B cell (primary cell): Measurements from ENCODE around the gene PGM1.

Experiments
- CTCF ChIP-seq: fragments of 200-600 bp; IDR thresholded peaks from one replicate; pipeline ENCODE4 v1.8.0; 2022; ENCODE audit warnings: antibody characterized with exemption, mild to moderate bottlenecking
- EZH2 ChIP-seq: IDR thresholded peaks from 2 replicates; pipeline ENCODE4 v1.6.1; 2012; ENCODE audit warnings: borderline replicate concordance, low read depth, mild to moderate bottlenecking, moderate library complexity, low read length; ENCODE audit not compliant: insufficient read depth, poor library complexity, severe bottlenecking

DNA sequence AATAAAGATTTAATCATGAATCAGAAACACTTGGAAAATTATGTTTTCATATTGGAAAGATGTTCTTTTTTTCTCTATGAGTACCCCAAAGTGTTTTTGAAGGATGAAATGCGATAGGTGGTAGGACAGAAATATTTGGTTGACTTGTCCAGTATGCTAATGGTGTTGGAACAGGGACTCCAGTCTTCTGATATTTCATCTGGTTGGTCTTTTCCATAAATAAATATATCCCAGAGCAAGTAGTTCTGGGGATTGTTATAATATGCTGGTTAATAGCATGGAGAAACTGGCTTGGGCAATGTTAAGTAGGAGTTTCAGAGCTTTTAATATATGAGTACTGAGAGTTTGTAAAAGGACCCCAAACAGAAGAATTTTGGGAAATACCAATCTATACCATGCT is 8.7 kb downstream of the PGM1 start:
- no peak for TF ChIP-seq CTCF
- no peak for TF ChIP-seq EZH2
